22Rv1 (cell line): ENCODE results near the gene PITX3.

Experiments
- H3K27ac ChIP-seq: fragments of 450-650 bp; 2 replicates; pipeline ENCODE4 v1.5.1; 2017
- CTCF ChIP-seq: fragments of 450-650 bp; IDR thresholded peaks from 2 replicates; pipeline ENCODE4 v1.5.1; 2017; ENCODE audit warnings: mild to moderate bottlenecking
- ZFX ChIP-seq: fragments of 450-650 bp; IDR thresholded peaks from 2 replicates; pipeline ENCODE4 v1.6.1; 2017; ENCODE audit warnings: antibody characterized with exemption, borderline replicate concordance

The PITX3 gene

GRCh38 chr10:102269017-102269416 lies 27.7 kb upstream of the PITX3 start:
- no peak for TF ChIP-seq CTCF
- TF ChIP-seq ZFX: no peak
- H3K27ac ChIP-seq: 0 out of 2 replicates have a peak overlapping the region, but pooled peaks have one; percentile 6

GRCh38 chr10:102268375-102268888 lies 27.1 kb upstream of the PITX3 start:
- TF ChIP-seq ZFX (no peak), CTCF (no peak)
- H3K27ac ChIP-seq: 0 out of 2 replicates have a peak overlapping the region, but pooled peaks have one; percentile 6

GRCh38 chr10:102267748-102268147 lies 26.4 kb upstream of the PITX3 start:
- no peak overlapping the region for H3K27ac ChIP-seq
- TF ChIP-seq CTCF (no peak), ZFX (no peak)

- H3K27ac ChIP-seq: no peak overlapping the region
- TF ChIP-seq ZFX (no peak), CTCF (no peak)
Measured at GRCh38 chr10:102266670-102267069, 25.4 kb upstream of the PITX3 start.

GRCh38 chr10:102264371-102264770 lies 23.1 kb upstream of the PITX3 start:
- H3K27ac ChIP-seq: no peak overlapping the region
- TF ChIP-seq CTCF (no peak), ZFX (no peak)

- no peak overlapping the region for H3K27ac ChIP-seq
- no peak for TF ChIP-seq CTCF
- no peak for TF ChIP-seq ZFX
Measured at GRCh38 chr10:102262744-102263370, 21.5 kb upstream of the PITX3 start.

GRCh38 chr10:102261842-102262241 lies 20.5 kb upstream of the PITX3 start:
- no peak for TF ChIP-seq ZFX
- no peak for TF ChIP-seq CTCF

More at GRCh38 chr10:102261842-102262241, 20.5 kb upstream of the PITX3 start:
- H3K27ac ChIP-seq: no peak overlapping the region
